Esophagus (tissue), 2 donors: ENCODE data around the gene ME1. TPM values are rescaled to one million over a fixed set of nuclear protein-coding genes. Genes with fewer than 3 reads are reported as not detected.

ENCODE experiments used
- H3K27ac ChIP-seq, 2 donors: one replicate each; pipeline ENCODE4 v1.5.1; 2013; ENCODE audit warnings: low read depth in 2 of 2, mild to moderate bottlenecking in 2 of 2, inconsistent platforms in 1 of 2, low read length in 1 of 2, moderate library complexity in 1 of 2
- H3K27me3 ChIP-seq, 2 donors: one replicate each; pipeline ENCODE4 v1.6.1; 2013; ENCODE audit warnings: low read length in 2 of 2, control low read depth in 1 of 2, mild to moderate bottlenecking in 1 of 2; ENCODE audit not compliant: insufficient read depth in 2 of 2, control insufficient read depth in 1 of 2
- H3K36me3 ChIP-seq, 2 donors: one replicate each; pipeline ENCODE4 v1.6.1; 2013; ENCODE audit warnings: low read length in 1 of 2; ENCODE audit not compliant: control insufficient read depth in 2 of 2, insufficient read depth in 2 of 2
- H3K4me1 ChIP-seq, 2 donors: one replicate each; pipeline ENCODE4 v1.6.1; 2013; ENCODE audit warnings: low read length in 1 of 2; ENCODE audit not compliant: control insufficient read depth in 2 of 2, insufficient read depth in 2 of 2
- H3K4me3 ChIP-seq, 2 donors: one replicate each; pipeline ENCODE4 v1.5.1; 2013; ENCODE audit warnings: low read length in 2 of 2, mild to moderate bottlenecking in 2 of 2, low read depth in 1 of 2, moderate library complexity in 1 of 2
- H3K9me3 ChIP-seq, 2 donors: one replicate each; pipeline ENCODE4 v1.6.1; 2013; ENCODE audit warnings: mild to moderate bottlenecking in 2 of 2, low read depth in 1 of 2, low read length in 1 of 2, moderate library complexity in 1 of 2; ENCODE audit not compliant: control insufficient read depth in 2 of 2, insufficient read depth in 1 of 2
- WGBS, 2 donors: extraction: QIAGEN DNeasy Blood & Tissue Kit; methylation state at CpG; one replicate each; pipeline ENCODE4 v1.1.7; 2013; 5-methylcytosine and 5-hydroxymethylcytosine counted together
- polyA plus RNA-seq, 2 donors: library from polyadenylated mRNA; stranded (reverse); fragments of 200-250 nt; gene quantifications; one replicate each; pipeline ENCODE4 v1.2.3, GENCODE V29; 2013
- donor health status: healthy with polysubstance abuse.
- donor health status: Bipolar disorder and iron deficiency.

Gene ME1
- polyA plus RNA-seq, 2 donors, result 17.4 to 19.2 TPM

GRCh38 chr6:83333500-83333899 is 97.4 kb downstream of the ME1 start:
- WGBS, 2 donors, result 71 to 86% methylated on average over 2 of the region's 2 CpGs
- Histone ChIP-seq H3K4me1 (no peaks in the 10 kb centered on the region), H3K9me3 (no peaks in the 10 kb centered on the region), H3K27ac (no peak overlapping the region), H3K4me3 (no peak overlapping the region), H3K27me3 (no peaks in the 10 kb centered on the region), H3K36me3 (no peaks in the 10 kb centered on the region)

GRCh38 chr6:83314693-83315092 is 116.2 kb downstream of the ME1 start:
- no peaks in the 10 kb centered on the region for H3K4me1 ChIP-seq
- H3K36me3 ChIP-seq, result no peaks in the 10 kb centered on the region
- H3K27me3 ChIP-seq, result no peaks in the 10 kb centered on the region
- H3K9me3 ChIP-seq, result no peaks in the 10 kb centered on the region
- H3K4me3 ChIP-seq, result no peak overlapping the region
- WGBS, 2 donors, result 78 to 85% methylated on average over 1 of the region's 1 CpG
- H3K27ac ChIP-seq, result no peak overlapping the region

GRCh38 chr6:83313882-83314281 is 117.0 kb downstream of the ME1 start:
- H3K9me3 ChIP-seq, result no peaks in the 10 kb centered on the region
- H3K4me1 ChIP-seq, result no peaks in the 10 kb centered on the region
- no peaks in the 10 kb centered on the region for H3K36me3 ChIP-seq
- H3K4me3 ChIP-seq, result no peak overlapping the region
- H3K27me3 ChIP-seq, result no peaks in the 10 kb centered on the region
- no peak overlapping the region for H3K27ac ChIP-seq

DNA sequence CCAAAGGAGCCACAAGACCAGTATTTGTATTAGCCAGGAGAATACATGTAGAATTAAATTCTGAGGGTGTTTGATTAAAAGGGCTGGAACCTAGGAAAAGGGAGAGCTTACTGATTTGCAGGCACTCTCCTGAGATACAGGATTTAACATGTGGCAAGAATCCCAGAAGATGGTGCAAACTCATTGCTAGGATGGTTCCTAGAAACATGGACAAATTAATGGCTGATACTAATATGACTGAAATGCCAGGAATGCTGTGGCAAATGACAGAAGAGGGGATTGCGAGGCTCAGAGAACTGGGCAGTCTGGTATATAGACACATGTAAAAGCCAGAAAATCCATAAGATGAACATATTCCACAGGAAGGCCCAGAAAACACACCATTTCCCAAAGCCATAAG is 119.6 kb downstream of the ME1 start:
- 88 to 100% methylated on average over 1 of the region's 1 CpG for whole genome bisulfite sequencing, 2 donors

DNA sequence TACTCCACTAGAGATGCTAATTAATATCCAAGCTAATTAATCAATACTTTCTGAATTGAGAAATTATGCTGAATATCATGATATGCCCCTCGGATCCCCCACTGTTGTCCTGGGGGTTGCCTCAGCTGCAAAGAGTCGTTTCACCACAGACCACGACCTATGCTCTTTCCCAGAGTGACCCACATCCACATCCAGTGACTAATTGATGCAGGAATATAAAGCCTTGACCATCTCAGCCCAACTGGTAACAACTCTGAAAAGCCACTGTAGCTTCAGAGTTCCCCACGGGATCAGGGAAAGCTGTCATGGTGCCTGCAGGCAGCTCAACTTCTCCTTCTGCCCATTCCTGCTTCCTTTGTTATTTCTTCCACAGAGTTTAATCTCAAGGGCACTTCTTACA is 120.8 kb downstream of the ME1 start:
- Histone ChIP-seq H3K27me3 (no peaks in the 10 kb centered on the region), H3K36me3 (no peaks in the 10 kb centered on the region), H3K27ac (no peak overlapping the region), H3K4me3 (no peak overlapping the region), H3K4me1 (no peaks in the 10 kb centered on the region), H3K9me3 (no peaks in the 10 kb centered on the region)
- 79 to 81% methylated on average over 4 of the region's 4 CpGs for WGBS, 2 donors

More for the DNA sequence above, 119.6 kb downstream of the ME1 start:
- Histone ChIP-seq H3K36me3 (no peaks in the 10 kb centered on the region), H3K27ac (no peak overlapping the region), H3K4me1 (no peaks in the 10 kb centered on the region), H3K4me3 (no peak overlapping the region), H3K27me3 (no peaks in the 10 kb centered on the region), H3K9me3 (no peaks in the 10 kb centered on the region)

GRCh38 chr6:83309344-83309743 is 121.5 kb downstream of the ME1 start:
- no peaks in the 10 kb centered on the region for H3K4me1 ChIP-seq
- no peak overlapping the region for H3K4me3 ChIP-seq
- H3K27me3 ChIP-seq, result no peaks in the 10 kb centered on the region
- 32 to 41% methylated on average over 1 of the region's 1 CpG for WGBS, 2 donors
- H3K36me3 ChIP-seq, result no peaks in the 10 kb centered on the region
- no peak overlapping the region for H3K27ac ChIP-seq
- no peaks in the 10 kb centered on the region for H3K9me3 ChIP-seq

DNA sequence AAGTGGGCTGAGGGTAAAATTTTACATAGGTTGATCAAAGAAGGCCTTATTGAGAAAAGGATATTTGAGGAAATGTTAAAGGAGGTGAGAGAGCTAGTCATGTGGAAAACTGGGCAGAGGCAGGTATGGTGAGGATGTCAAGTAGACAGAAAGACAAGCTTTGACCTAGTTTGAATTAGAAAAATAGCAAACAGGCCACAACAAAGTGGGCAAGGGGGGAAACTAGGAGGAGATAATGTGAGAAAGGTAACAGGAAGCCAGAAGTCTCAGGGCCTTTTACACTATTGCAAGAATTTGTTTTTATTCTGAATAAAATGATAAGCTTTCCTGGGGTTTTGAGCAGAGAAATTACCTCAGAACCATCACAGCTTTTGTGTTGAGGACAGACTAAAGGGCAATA is 122.0 kb downstream of the ME1 start:
- H3K4me1 ChIP-seq, result no peaks in the 10 kb centered on the region
- no peaks in the 10 kb centered on the region for H3K9me3 ChIP-seq
- no peak overlapping the region for H3K27ac ChIP-seq
- no peaks in the 10 kb centered on the region for H3K36me3 ChIP-seq
- no peak overlapping the region for H3K4me3 ChIP-seq
- H3K27me3 ChIP-seq, result no peaks in the 10 kb centered on the region

DNA sequence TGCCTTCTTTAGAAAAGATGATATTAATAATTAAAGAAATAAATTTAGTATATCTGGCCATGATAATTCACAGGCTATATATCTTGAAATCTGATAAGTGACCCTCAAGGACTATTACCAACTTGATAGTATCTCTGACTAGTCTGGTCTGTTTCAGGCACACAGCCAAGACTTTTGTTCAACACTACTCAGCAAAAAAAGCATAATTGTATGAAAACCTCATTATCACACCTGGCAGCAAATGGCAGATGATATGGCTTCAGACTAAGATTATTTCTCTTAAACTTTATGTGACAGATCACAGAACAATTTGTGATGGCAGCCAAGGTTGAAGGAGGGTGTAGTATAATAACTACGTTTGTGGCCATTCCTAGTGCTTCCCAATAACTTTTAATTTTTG is 123.0 kb downstream of the ME1 start:
- WGBS, 2 donors, result 77 to 84% methylated on average over 1 of the region's 1 CpG
- no peak overlapping the region for H3K4me3 ChIP-seq
- H3K4me1 ChIP-seq, result no peaks in the 10 kb centered on the region
- no peak overlapping the region for H3K27ac ChIP-seq
- H3K36me3 ChIP-seq, result no peaks in the 10 kb centered on the region
- no peaks in the 10 kb centered on the region for H3K27me3 ChIP-seq
- H3K9me3 ChIP-seq, result no peaks in the 10 kb centered on the region

DNA sequence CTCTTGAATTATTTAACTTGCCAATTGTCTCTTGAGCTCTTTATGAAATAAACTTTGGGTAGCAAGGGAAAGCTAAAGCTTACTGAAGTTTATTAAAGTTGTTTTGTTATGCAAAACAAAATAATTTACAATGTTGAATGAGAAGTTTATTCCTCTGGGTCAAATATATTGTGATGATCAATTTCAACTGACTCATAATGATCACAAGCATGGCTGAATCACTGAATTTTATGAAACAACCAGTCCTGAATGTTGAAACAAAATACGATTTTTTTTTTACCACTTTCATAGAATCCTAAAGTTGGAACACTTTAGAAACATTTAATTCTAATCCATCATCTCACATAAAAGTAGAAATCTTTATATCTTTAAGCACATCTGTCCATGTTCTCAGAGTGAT is 127.4 kb downstream of the ME1 start:
- Histone ChIP-seq H3K36me3 (no peaks in the 10 kb centered on the region), H3K4me3 (no peak overlapping the region), H3K27me3 (no peaks in the 10 kb centered on the region), H3K27ac (no peak overlapping the region), H3K9me3 (no peaks in the 10 kb centered on the region), H3K4me1 (no peaks in the 10 kb centered on the region)
- 63 to 73% methylated on average over 1 of the region's 1 CpG for WGBS, 2 donors

- H3K36me3 ChIP-seq, result no peaks in the 10 kb centered on the region
- WGBS, 2 donors, result 90 to 92% methylated on average over 6 of the region's 6 CpGs
- peaks cover 0 to 4% of the 10 kb centered on the region in 2 donors for H3K9me3 ChIP-seq
- H3K27me3 ChIP-seq, result no peaks in the 10 kb centered on the region
- no peak overlapping the region for H3K4me3 ChIP-seq
- peaks cover 0 to 2% of the 10 kb centered on the region in 2 donors for H3K4me1 ChIP-seq
- no peak overlapping the region for H3K27ac ChIP-seq
Measured at GRCh38 chr6:83294676-83295075, 136.2 kb downstream of the ME1 start.
